Adipocyte (in vitro differentiated cells): ENCODE results near the gene NT5DC1.

ENCODE experiments used
- DNase-seq: peaks from one replicate; pipeline ENCODE4 v3.0.0-alpha.2; 2015; ENCODE audit warnings: low read depth
- H3K27me3 ChIP-seq: replicated peaks from 2 replicates; pipeline ENCODE4 v1.7.0; 2013; ENCODE audit warnings: mild to moderate bottlenecking, low read length, moderate library complexity; ENCODE audit not compliant: control insufficient read depth, insufficient read depth
- H3K36me3 ChIP-seq: 2 replicates; pipeline ENCODE4 v1.7.0; 2013; ENCODE audit warnings: low read length, mild to moderate bottlenecking, moderate library complexity; ENCODE audit not compliant: control insufficient read depth, insufficient read depth, severe bottlenecking
- H3K4me1 ChIP-seq: 2 replicates; pipeline ENCODE4 v1.7.0; 2013; ENCODE audit warnings: mild to moderate bottlenecking, low read length, moderate library complexity; ENCODE audit not compliant: control insufficient read depth, insufficient read depth
- H3K4me3 ChIP-seq: 2 replicates; pipeline ENCODE4 v1.7.0; 2013; ENCODE audit warnings: mild to moderate bottlenecking, low read length, moderate library complexity
- H3K9ac ChIP-seq: 2 replicates; pipeline ENCODE4 v1.7.0; 2013; ENCODE audit warnings: mild to moderate bottlenecking, low read length, moderate library complexity
- H3K9me3 ChIP-seq: 2 replicates; pipeline ENCODE4 v1.7.0; 2013; ENCODE audit warnings: mild to moderate bottlenecking, low read length, moderate library complexity; ENCODE audit not compliant: control insufficient read depth

Gene NT5DC1

GRCh38 chr6:116070616-116071389 is 29.9 kb upstream of the NT5DC1 start:
- DNase-seq: no peak
- Histone ChIP-seq H3K9ac (no peak overlapping the region), H3K9me3 (no peaks in the 10 kb centered on the region), H3K4me3 (no peak overlapping the region), H3K27me3 (no peaks in the 10 kb centered on the region), H3K36me3 (no peaks in the 10 kb centered on the region), H3K4me1 (no peaks in the 10 kb centered on the region)

- no peaks in the 10 kb centered on the region for H3K9me3 ChIP-seq
- H3K36me3 ChIP-seq: no peaks in the 10 kb centered on the region
- H3K4me1 ChIP-seq: no peaks in the 10 kb centered on the region
- H3K4me3 ChIP-seq: no peak overlapping the region
- no peak overlapping the region for H3K9ac ChIP-seq
- DNase-seq: no peak
- H3K27me3 ChIP-seq: no peaks in the 10 kb centered on the region
Observed at GRCh38 chr6:116072368-116072767, 28.3 kb upstream of the NT5DC1 start.

GRCh38 chr6:116073765-116074440 is 26.8 kb upstream of the NT5DC1 start:
- DNase-seq: peak; percentile 50
- no peaks in the 10 kb centered on the region for H3K36me3 ChIP-seq
- H3K4me3 ChIP-seq: no peak overlapping the region
- no peak overlapping the region for H3K9ac ChIP-seq
- H3K27me3 ChIP-seq: no peaks in the 10 kb centered on the region
- no peaks in the 10 kb centered on the region for H3K9me3 ChIP-seq
- no peaks in the 10 kb centered on the region for H3K4me1 ChIP-seq

GRCh38 chr6:116074732-116075390 is 25.8 kb upstream of the NT5DC1 start:
- no peak for DNase-seq
- H3K9ac ChIP-seq: no peak overlapping the region
- H3K9me3 ChIP-seq: no peaks in the 10 kb centered on the region
- no peak overlapping the region for H3K4me3 ChIP-seq
- no peaks in the 10 kb centered on the region for H3K4me1 ChIP-seq
- H3K27me3 ChIP-seq: no peaks in the 10 kb centered on the region
- H3K36me3 ChIP-seq: no peaks in the 10 kb centered on the region

- H3K27me3 ChIP-seq: no peaks in the 10 kb centered on the region
- no peaks in the 10 kb centered on the region for H3K36me3 ChIP-seq
- H3K4me3 ChIP-seq: no peak overlapping the region
- no peak for DNase-seq
- no peaks in the 10 kb centered on the region for H3K9me3 ChIP-seq
- H3K9ac ChIP-seq: no peak overlapping the region
- no peaks in the 10 kb centered on the region for H3K4me1 ChIP-seq
Observed at GRCh38 chr6:116078522-116078921, 22.1 kb upstream of the NT5DC1 start.

GRCh38 chr6:116078945-116079344 is 21.7 kb upstream of the NT5DC1 start:
- H3K9ac ChIP-seq: no peak overlapping the region

GRCh38 chr6:116083052-116083451 is 17.6 kb upstream of the NT5DC1 start:
- no peak overlapping the region for H3K9ac ChIP-seq
- no peaks in the 10 kb centered on the region for H3K27me3 ChIP-seq
- H3K9me3 ChIP-seq: no peaks in the 10 kb centered on the region
- H3K36me3 ChIP-seq: no peaks in the 10 kb centered on the region
- no peak overlapping the region for H3K4me3 ChIP-seq
- no peaks in the 10 kb centered on the region for H3K4me1 ChIP-seq
- DNase-seq: no peak

More at GRCh38 chr6:116078945-116079344, 21.7 kb upstream of the NT5DC1 start:
- no peaks in the 10 kb centered on the region for H3K9me3 ChIP-seq
- DNase-seq: no peak
- no peaks in the 10 kb centered on the region for H3K27me3 ChIP-seq
- no peaks in the 10 kb centered on the region for H3K36me3 ChIP-seq
- H3K4me1 ChIP-seq: no peaks in the 10 kb centered on the region
- H3K4me3 ChIP-seq: no peak overlapping the region

- no peaks in the 10 kb centered on the region for H3K27me3 ChIP-seq
- H3K9me3 ChIP-seq: no peaks in the 10 kb centered on the region
- H3K4me1 ChIP-seq: no peaks in the 10 kb centered on the region
- no peaks in the 10 kb centered on the region for H3K36me3 ChIP-seq
- no peak overlapping the region for H3K9ac ChIP-seq
- DNase-seq: no peak
- H3K4me3 ChIP-seq: no peak overlapping the region
Observed at GRCh38 chr6:116084284-116084683, 16.4 kb upstream of the NT5DC1 start.

GRCh38 chr6:116087437-116088027 is 13.1 kb upstream of the NT5DC1 start:
- Histone ChIP-seq H3K9me3 (no peaks in the 10 kb centered on the region), H3K36me3 (no peaks in the 10 kb centered on the region), H3K27me3 (no peaks in the 10 kb centered on the region), H3K4me3 (no peak overlapping the region), H3K4me1 (no peaks in the 10 kb centered on the region), H3K9ac (no peak overlapping the region)
- peak; percentile 80 for DNase-seq

GRCh38 chr6:116088946-116089345 is 11.7 kb upstream of the NT5DC1 start:
- no peak overlapping the region for H3K9ac ChIP-seq
- no peak overlapping the region for H3K4me3 ChIP-seq
- no peaks in the 10 kb centered on the region for H3K9me3 ChIP-seq
- no peaks in the 10 kb centered on the region for H3K4me1 ChIP-seq
- no peaks in the 10 kb centered on the region for H3K27me3 ChIP-seq
- no peak for DNase-seq
- no peaks in the 10 kb centered on the region for H3K36me3 ChIP-seq

GRCh38 chr6:116090251-116090650 is 10.4 kb upstream of the NT5DC1 start:
- Histone ChIP-seq H3K4me1 (no peaks in the 10 kb centered on the region), H3K4me3 (no peak overlapping the region), H3K27me3 (no peaks in the 10 kb centered on the region), H3K36me3 (no peaks in the 10 kb centered on the region), H3K9ac (no peak overlapping the region), H3K9me3 (no peaks in the 10 kb centered on the region)
- no peak for DNase-seq
